Mesendoderm (in vitro differentiated cells): ENCODE data around the gene KIF24.

Experiments used
- DNase-seq: peaks from one replicate; pipeline ENCODE4 v3.0.0; 2013
- H2AK5ac ChIP-seq: 2 replicates; pipeline ENCODE4 v1.6.1; 2013; ENCODE audit warnings: low read length, inconsistent platforms
- H2BK120ac ChIP-seq: 2 replicates; pipeline ENCODE4 v1.6.1; 2013; ENCODE audit warnings: low read depth, mild to moderate bottlenecking, low read length, moderate library complexity, mixed read lengths
- H2BK15ac ChIP-seq: replicated peaks from 2 replicates; pipeline ENCODE4 v1.6.1; 2013; ENCODE audit warnings: low read depth, mild to moderate bottlenecking, moderate library complexity
- H2BK5ac ChIP-seq: 2 replicates; pipeline ENCODE4 v1.6.1; 2013; ENCODE audit warnings: low read length, inconsistent platforms
- H3K18ac ChIP-seq: 2 replicates; pipeline ENCODE4 v1.6.1; 2013; ENCODE audit warnings: mild to moderate bottlenecking, low read length, mixed read lengths
- H3K23ac ChIP-seq: one replicate; pipeline ENCODE4 v1.6.1; 2013; ENCODE audit warnings: low read length
- H3K27ac ChIP-seq: 2 replicates; pipeline ENCODE4 v1.5.1; 2013; ENCODE audit warnings: low read depth, mild to moderate bottlenecking, inconsistent platforms, low read length, moderate library complexity
- H3K27me3 ChIP-seq: 2 replicates; pipeline ENCODE4 v1.6.1; 2013; ENCODE audit warnings: low read length, control low read depth, mild to moderate bottlenecking, inconsistent platforms; ENCODE audit not compliant: insufficient read depth, poor library complexity
- H3K36me3 ChIP-seq: 2 replicates; pipeline ENCODE4 v1.6.1; 2013; ENCODE audit warnings: low read length, inconsistent platforms; ENCODE audit not compliant: control insufficient read depth, insufficient read depth
- H3K4ac ChIP-seq: one replicate; pipeline ENCODE4 v1.6.1; 2013; ENCODE audit warnings: low read depth, mild to moderate bottlenecking, low read length, moderate library complexity
- H3K4me1 ChIP-seq: 2 replicates; pipeline ENCODE4 v1.6.1; 2013; ENCODE audit warnings: low read depth, low read length, inconsistent platforms; ENCODE audit not compliant: control insufficient read depth
- H3K4me2 ChIP-seq: 2 replicates; pipeline ENCODE4 v1.6.1; 2013; ENCODE audit warnings: low read length
- H3K4me3 ChIP-seq: 2 replicates; pipeline ENCODE4 v1.5.1; 2013; ENCODE audit warnings: mild to moderate bottlenecking, low read length
- H3K56ac ChIP-seq: one replicate; pipeline ENCODE4 v1.6.1; 2013; ENCODE audit warnings: low read length
- H3K79me1 ChIP-seq: 2 replicates; pipeline ENCODE4 v1.6.1; 2013; ENCODE audit warnings: low read length, inconsistent platforms
- H3K79me2 ChIP-seq: 2 replicates; pipeline ENCODE4 v1.6.1; 2013; ENCODE audit warnings: mild to moderate bottlenecking, low read length; ENCODE audit not compliant: control insufficient read depth, insufficient read depth
- H3K9ac ChIP-seq: 2 replicates; pipeline ENCODE4 v1.6.1; 2013; ENCODE audit warnings: low read length, inconsistent platforms
- H4K5ac ChIP-seq: one replicate; pipeline ENCODE4 v1.6.1; 2013; ENCODE audit warnings: low read length
- H4K8ac ChIP-seq: one replicate; pipeline ENCODE4 v1.6.1; 2013; ENCODE audit warnings: low read depth, mild to moderate bottlenecking, control low read depth, low read length, moderate library complexity
- WGBS: extraction: QIAGEN DNeasy Blood & Tissue Kit; methylation state at CpG from one replicate; pipeline ENCODE4 v1.1.7; 2013; ENCODE audit warnings: low lambda C conversion rate, missing lambda C conversion rate; ENCODE audit not compliant: insufficient coverage; ENCODE audit errors: extremely low coverage; 5-methylcytosine and 5-hydroxymethylcytosine counted together

The KIF24 gene

GRCh38 chr9:34375901-34376595, 47.0 kb upstream of the KIF24 start:
- Histone ChIP-seq H3K4ac (peak overlapping the region; percentile 6), H3K79me1 (peaks cover 7% of the 10 kb centered on the region), H4K8ac (no peak overlapping the region), H3K23ac (no peak overlapping the region), H3K36me3 (peaks cover 3% of the 10 kb centered on the region), H3K9ac (peak overlapping the region; percentile 88), H2AK5ac (no peak overlapping the region), H3K4me1 (peaks cover 15% of the 10 kb centered on the region), H3K27ac (peak overlapping the region; percentile 39), H3K18ac (peak overlapping the region; percentile 64), H3K27me3 (no peaks in the 10 kb centered on the region), H4K5ac (no peak overlapping the region), H3K4me2 (peak overlapping the region; percentile 85), H2BK15ac (peak overlapping the region; percentile 41), H3K56ac (peak overlapping the region; percentile 93), H2BK5ac (peak overlapping the region; percentile 72), H2BK120ac (no peak overlapping the region), H3K4me3 (peak overlapping the region; percentile 50), H3K79me2 (peaks cover 7% of the 10 kb centered on the region)
- no CpG with 5 or more reads among the region's 22 CpGs for WGBS
- peak; percentile 84 for DNase-seq

- Histone ChIP-seq H2BK15ac (no peak overlapping the region), H3K4me1 (peaks cover 11% of the 10 kb centered on the region), H3K27ac (peak overlapping the region; percentile 9), H4K8ac (no peak overlapping the region), H3K18ac (no peak overlapping the region), H3K4me2 (peak overlapping the region; percentile 53), H3K4ac (no peak overlapping the region), H3K56ac (peak overlapping the region; percentile 93), H3K79me1 (peaks cover 7% of the 10 kb centered on the region), H2BK120ac (no peak overlapping the region), H3K79me2 (peaks cover 7% of the 10 kb centered on the region), H3K23ac (no peak overlapping the region), H3K36me3 (peaks cover 6% of the 10 kb centered on the region), H2BK5ac (peak overlapping the region; percentile 41), H3K27me3 (no peaks in the 10 kb centered on the region), H3K4me3 (no peak overlapping the region), H3K9ac (peak overlapping the region; percentile 88), H4K5ac (no peak overlapping the region), H2AK5ac (no peak overlapping the region)
- WGBS = no CpG with 5 or more reads among the region's 5 CpGs
- peak; percentile 97 for DNase-seq
Observed at GRCh38 chr9:34374905-34375552, 46.0 kb upstream of the KIF24 start.

DNA sequence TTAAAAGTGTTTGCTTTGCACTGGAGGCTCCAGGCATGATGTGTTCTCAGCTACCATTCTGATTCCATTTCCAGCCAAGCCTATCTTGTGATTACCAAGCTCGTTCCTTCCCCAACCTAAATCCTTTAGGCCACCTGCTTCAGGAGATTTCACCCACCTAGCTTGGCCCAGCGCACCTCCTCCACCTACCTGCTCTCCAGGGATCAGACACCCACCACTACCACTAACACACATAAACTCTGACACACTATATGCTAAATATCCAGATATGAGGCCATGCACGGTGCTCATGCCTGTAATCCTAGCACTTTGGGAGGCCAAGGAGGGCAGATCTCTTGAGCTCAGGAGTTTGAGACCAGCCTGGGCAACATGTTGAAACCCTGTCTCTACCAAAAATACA, 45.3 kb upstream of the KIF24 start:
- H3K27me3 ChIP-seq = no peaks in the 10 kb centered on the region
- WGBS = no CpG with 5 or more reads among the region's 3 CpGs
- peaks cover 9% of the 10 kb centered on the region for H3K4me1 ChIP-seq
- H3K18ac ChIP-seq = no peak overlapping the region
- no peak overlapping the region for H4K8ac ChIP-seq
- no peak for DNase-seq
- H3K4me2 ChIP-seq = no peak overlapping the region
- no peak overlapping the region for H2BK120ac ChIP-seq
- H3K79me1 ChIP-seq = peaks cover 7% of the 10 kb centered on the region
- no peak overlapping the region for H3K23ac ChIP-seq
- peaks cover 6% of the 10 kb centered on the region for H3K36me3 ChIP-seq
- H3K27ac ChIP-seq = no peak overlapping the region
- no peak overlapping the region for H3K4me3 ChIP-seq
- no peak overlapping the region for H4K5ac ChIP-seq
- peaks cover 7% of the 10 kb centered on the region for H3K79me2 ChIP-seq
- no peak overlapping the region for H3K4ac ChIP-seq
- no peak overlapping the region for H3K9ac ChIP-seq
- H2AK5ac ChIP-seq = peak overlapping the region; percentile 48
- H3K56ac ChIP-seq = peak overlapping the region; percentile 67
- H2BK15ac ChIP-seq = no peak overlapping the region
- no peak overlapping the region for H2BK5ac ChIP-seq

GRCh38 chr9:34373749-34374148, 44.7 kb upstream of the KIF24 start:
- Histone ChIP-seq H4K5ac (no peak overlapping the region), H2AK5ac (no peak overlapping the region), H3K9ac (no peak overlapping the region), H3K27ac (no peak overlapping the region), H3K56ac (peak overlapping the region; percentile 67), H3K23ac (no peak overlapping the region), H2BK15ac (no peak overlapping the region), H4K8ac (no peak overlapping the region), H3K79me1 (peaks cover 7% of the 10 kb centered on the region), H3K18ac (no peak overlapping the region), H2BK5ac (no peak overlapping the region), H3K36me3 (peaks cover 6% of the 10 kb centered on the region), H3K4me2 (no peak overlapping the region), H3K79me2 (peaks cover 7% of the 10 kb centered on the region), H3K4me3 (no peak overlapping the region), H3K4me1 (peaks cover 9% of the 10 kb centered on the region), H2BK120ac (no peak overlapping the region), H3K4ac (no peak overlapping the region), H3K27me3 (no peaks in the 10 kb centered on the region)
- DNase-seq = no peak
- WGBS = no CpG with 5 or more reads among the region's 2 CpGs

- Histone ChIP-seq H3K4me3 (no peak overlapping the region), H3K4me2 (no peak overlapping the region)
- DNase-seq = peak; percentile 64
Observed at GRCh38 chr9:34372467-34373011, 43.5 kb upstream of the KIF24 start.

More at GRCh38 chr9:34372467-34373011, 43.5 kb upstream of the KIF24 start:
- Histone ChIP-seq H3K4ac (no peak overlapping the region), H3K27ac (no peak overlapping the region), H3K9ac (no peak overlapping the region), H2BK5ac (no peak overlapping the region), H3K27me3 (no peaks in the 10 kb centered on the region), H3K4me1 (peaks cover 9% of the 10 kb centered on the region), H4K8ac (no peak overlapping the region), H2AK5ac (no peak overlapping the region), H4K5ac (no peak overlapping the region), H2BK120ac (no peak overlapping the region), H3K36me3 (peaks cover 6% of the 10 kb centered on the region), H2BK15ac (no peak overlapping the region), H3K18ac (no peak overlapping the region), H3K56ac (no peak overlapping the region), H3K79me1 (peaks cover 7% of the 10 kb centered on the region), H3K79me2 (peaks cover 7% of the 10 kb centered on the region), H3K23ac (no peak overlapping the region)
- no CpG with 5 or more reads among the region's 41 CpGs for WGBS
